ENCODE data around the gene PCGF3. TPM values are rescaled to one million over a fixed set of nuclear protein-coding genes. Genes with fewer than 3 reads are reported as not detected.
"Not testable (repeated sequence)": the region's sequence is repeated elsewhere in the genome, so short reads cannot be mapped to it uniquely, and the experiment has no call there.

Gene PCGF3
- total RNA-seq, 2 donors from 2014 or later: 23.0 to 25.9 TPM

- Mint-ChIP-seq H3K36me3 (no peaks in the 10 kb centered on the region), H3K9me3 (no peaks in the 10 kb centered on the region), H3K27ac (no peak overlapping the region)
- DNase-seq (ENCODE audit: low spot score in 2 of 2) (no peak), ATAC-seq (peak in 1 of 2 donors; percentile 14)
Measured at GRCh38 chr4:687971-688853, 17.4 kb upstream of the PCGF3 start.

GRCh38 chr4:688854-689681 is 16.6 kb upstream of the PCGF3 start, which contains the start of gene SLC49A3:
Gene SLC49A3, minus strand, starts transcription at chr4:689151. Its CDS starts 24 bp downstream, at chr4:689127.
- DNase-seq (ENCODE audit: low spot score in 2 of 2): peak in 1 of 2 donors; percentile 54
- Mint-ChIP-seq H3K36me3 (no peaks in the 10 kb centered on the region), H3K27ac (no peak within 1 kb of the TSS), H3K9me3 (no peaks in the 10 kb centered on the region)
- ATAC-seq: peak; percentile 23 to 42

- H3K9me3 Mint-ChIP-seq: no peaks in the 10 kb centered on the region
Measured at GRCh38 chr4:689723-690122, 15.9 kb upstream of the PCGF3 start.

GRCh38 chr4:692771-693554 is 12.7 kb upstream of the PCGF3 start:
- no peaks in the 10 kb centered on the region for H3K9me3 Mint-ChIP-seq
- no peak overlapping the region for H3K27ac Mint-ChIP-seq
- DNase-seq (ENCODE audit: low spot score in 2 of 2) (no peak), ATAC-seq (no peak)
- H3K36me3 Mint-ChIP-seq: no peaks in the 10 kb centered on the region

More at GRCh38 chr4:689723-690122, 15.9 kb upstream of the PCGF3 start:
- Mint-ChIP-seq H3K27ac (no peak overlapping the region), H3K36me3 (no peaks in the 10 kb centered on the region)
- no peak for DNase-seq (ENCODE audit: low spot score in 2 of 2)
- no peak for ATAC-seq

GRCh38 chr4:694341-694940 is 11.2 kb upstream of the PCGF3 start:
- H3K27ac Mint-ChIP-seq; H3K9me3 Mint-ChIP-seq; ATAC-seq; H3K36me3 Mint-ChIP-seq; DNase-seq (ENCODE audit: low spot score in 2 of 2): not testable (repeated sequence)

GRCh38 chr4:699816-700580 is 5.6 kb upstream of the PCGF3 start:
- H3K36me3 Mint-ChIP-seq: no peaks in the 10 kb centered on the region
- H3K27ac Mint-ChIP-seq: peak overlapping the region in 1 of 2 donors; percentile 35
- H3K9me3 Mint-ChIP-seq: no peaks in the 10 kb centered on the region
- DNase-seq (ENCODE audit: low spot score in 2 of 2) (no peak), ATAC-seq (no peak)

GRCh38 chr4:700587-701264 is 4.9 kb upstream of the PCGF3 start:
- no peaks in the 10 kb centered on the region for H3K9me3 Mint-ChIP-seq
- no peaks in the 10 kb centered on the region for H3K36me3 Mint-ChIP-seq
- DNase-seq (ENCODE audit: low spot score in 2 of 2): no peak
- no peak overlapping the region for H3K27ac Mint-ChIP-seq
- no peak for ATAC-seq

- ATAC-seq (no peak), DNase-seq (ENCODE audit: low spot score in 2 of 2) (no peak)
- H3K36me3 Mint-ChIP-seq: no peaks in the 10 kb centered on the region
- no peaks in the 10 kb centered on the region for H3K9me3 Mint-ChIP-seq
- H3K27ac Mint-ChIP-seq: no peak overlapping the region
Measured at GRCh38 chr4:702618-703048, 3.0 kb upstream of the PCGF3 start.

GRCh38 chr4:703336-704197 is 2.1 kb upstream of the PCGF3 start:
- no peak overlapping the region for H3K27ac Mint-ChIP-seq
- H3K36me3 Mint-ChIP-seq: no peaks in the 10 kb centered on the region
- no peak for DNase-seq (ENCODE audit: low spot score in 2 of 2)
- H3K9me3 Mint-ChIP-seq: no peaks in the 10 kb centered on the region
- ATAC-seq: no peak

GRCh38 chr4:704198-704891 is 1.3 kb upstream of the PCGF3 start:
- Mint-ChIP-seq H3K36me3 (no peaks in the 10 kb centered on the region), H3K27ac (no peak overlapping the region), H3K9me3 (no peaks in the 10 kb centered on the region)
- ATAC-seq (no peak), DNase-seq (ENCODE audit: low spot score in 2 of 2) (no peak)

- H3K36me3 Mint-ChIP-seq: no peaks in the 10 kb centered on the region
- no peak for ATAC-seq
- peak overlapping the region in 1 of 2 donors; percentile 82 for H3K27ac Mint-ChIP-seq
Measured at GRCh38 chr4:704971-705277, 708 bp upstream of the PCGF3 start.

GRCh38 chr4:706083-706633 is 526 bp downstream of the PCGF3 start:
- not testable (repeated sequence) for H3K36me3 Mint-ChIP-seq; H3K9me3 Mint-ChIP-seq; ATAC-seq; DNase-seq (ENCODE audit: low spot score in 2 of 2); H3K27ac Mint-ChIP-seq

More at GRCh38 chr4:704971-705277, 708 bp upstream of the PCGF3 start:
- no peak for DNase-seq (ENCODE audit: low spot score in 2 of 2)
- no peaks in the 10 kb centered on the region for H3K9me3 Mint-ChIP-seq

GRCh38 chr4:706834-707598 is 1.4 kb downstream of the PCGF3 start:
- H3K36me3 Mint-ChIP-seq: no peaks in the 10 kb centered on the region
- no peak for ATAC-seq

More at GRCh38 chr4:706834-707598, 1.4 kb downstream of the PCGF3 start:
- no peak for DNase-seq (ENCODE audit: low spot score in 2 of 2)
- Mint-ChIP-seq H3K27ac (no peak overlapping the region), H3K9me3 (no peaks in the 10 kb centered on the region)
